ENCODE results near the gene GREM2.

DNA sequence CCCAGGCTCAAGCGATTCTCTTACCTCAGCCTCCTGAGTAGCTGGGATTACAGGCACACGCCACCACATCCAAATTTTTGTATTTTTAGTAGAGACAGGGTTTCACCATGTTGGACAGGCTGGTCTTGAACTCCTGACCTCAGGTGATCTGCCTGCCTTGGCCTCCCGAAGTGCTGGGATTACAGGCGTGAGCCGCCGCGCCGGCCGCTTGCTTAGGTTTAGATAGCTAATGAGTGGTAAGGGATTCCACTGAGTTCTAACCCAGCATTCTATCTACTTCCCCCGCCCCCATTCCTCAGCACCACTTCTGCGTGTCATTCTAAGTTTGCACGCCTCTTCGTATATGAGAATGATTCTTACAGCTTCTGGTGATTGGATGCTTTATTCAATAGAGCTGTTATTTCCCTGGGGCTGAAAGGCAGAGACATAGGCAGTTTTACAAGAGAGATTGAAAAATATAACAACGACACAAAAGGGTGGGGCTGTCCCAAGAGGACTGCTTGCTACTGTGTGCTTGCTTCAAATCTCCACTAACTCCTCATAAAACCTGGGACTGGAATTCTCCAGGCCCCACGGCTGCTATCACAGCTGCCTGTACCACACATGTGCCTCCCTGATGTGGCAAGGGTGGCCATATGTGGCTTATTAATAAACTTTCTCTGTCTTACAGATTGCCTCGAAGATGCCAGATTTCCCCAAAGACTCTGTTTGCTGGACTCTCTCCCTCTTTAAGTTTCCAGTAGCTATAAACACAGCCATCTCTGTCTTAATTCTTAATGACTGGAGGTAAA lies 23.7 kb upstream of the GREM2 start:
- TF ChIP-seq, protein P1, sequence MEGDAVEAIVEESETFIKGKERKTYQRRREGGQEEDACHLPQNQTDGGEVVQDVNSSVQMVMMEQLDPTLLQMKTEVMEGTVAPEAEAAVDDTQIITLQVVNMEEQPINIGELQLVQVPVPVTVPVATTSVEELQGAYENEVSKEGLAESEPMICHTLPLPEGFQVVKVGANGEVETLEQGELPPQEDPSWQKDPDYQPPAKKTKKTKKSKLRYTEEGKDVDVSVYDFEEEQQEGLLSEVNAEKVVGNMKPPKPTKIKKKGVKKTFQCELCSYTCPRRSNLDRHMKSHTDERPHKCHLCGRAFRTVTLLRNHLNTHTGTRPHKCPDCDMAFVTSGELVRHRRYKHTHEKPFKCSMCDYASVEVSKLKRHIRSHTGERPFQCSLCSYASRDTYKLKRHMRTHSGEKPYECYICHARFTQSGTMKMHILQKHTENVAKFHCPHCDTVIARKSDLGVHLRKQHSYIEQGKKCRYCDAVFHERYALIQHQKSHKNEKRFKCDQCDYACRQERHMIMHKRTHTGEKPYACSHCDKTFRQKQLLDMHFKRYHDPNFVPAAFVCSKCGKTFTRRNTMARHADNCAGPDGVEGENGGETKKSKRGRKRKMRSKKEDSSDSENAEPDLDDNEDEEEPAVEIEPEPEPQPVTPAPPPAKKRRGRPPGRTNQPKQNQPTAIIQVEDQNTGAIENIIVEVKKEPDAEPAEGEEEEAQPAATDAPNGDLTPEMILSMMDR (conservative IDR thresholded peaks at IDR 0.05 in 1 of 2, IDR thresholded peaks at IDR 0.05 in 1 of 2; ENCODE audit: extremely low read depth in 1 of 2, insufficient read depth in 1 of 2, low read depth in 1 of 2, low read length in 2 of 2): no peak
- TF ChIP-seq EZH2 (IDR thresholded peaks at IDR 0.05; ENCODE audit: borderline replicate concordance, low read length): no peak

All from mammary epithelial cell (primary cell).